ENCODE data around the gene RASGRP1. TPM values are rescaled to one million over a fixed set of nuclear protein-coding genes. Genes with fewer than 3 reads are reported as not detected.

Gene RASGRP1
- total RNA-seq, 1 experiment from 2014 or later = 0.51 TPM

GRCh38 chr15:38508647-38509046 lies 56.0 kb downstream of the RASGRP1 start:
- ATAC-seq (no peak), DNase-seq (ENCODE audit: low read depth, low spot score) (no peak)
- Histone ChIP-seq H3K36me3 (ENCODE audit: control insufficient read depth, insufficient read depth, low read length) (no peaks in the 10 kb centered on the region), H3K4me3 (ENCODE audit: low read depth in 2 of 2, low read length in 2 of 2) (no peak overlapping the region), H3K27ac (ENCODE audit: low read length) (no peak overlapping the region), H3K4me1 (ENCODE audit: control insufficient read depth, insufficient read depth, low read length) (no peaks in the 10 kb centered on the region), H3K27me3 (ENCODE audit: control insufficient read depth, insufficient read depth, low read length) (no peaks in the 10 kb centered on the region; the same call in none of the 2 replicates), H3K9me3 (ENCODE audit: control insufficient read depth, insufficient read depth, low read depth, low read length) (no peaks in the 10 kb centered on the region)
- intact Hi-C loops (cut with micrococcal nuclease; ENCODE audit: unreplicated experiment) = no loop called here
- ChIA-PET POLR2A (no interaction called here), CTCF (no interaction called here)
- TF ChIP-seq POLR2AphosphoS5 (IDR thresholded peaks at IDR 0.05; ENCODE audit: low read depth, low read length) = no peak
- TF ChIP-seq, protein P1, sequence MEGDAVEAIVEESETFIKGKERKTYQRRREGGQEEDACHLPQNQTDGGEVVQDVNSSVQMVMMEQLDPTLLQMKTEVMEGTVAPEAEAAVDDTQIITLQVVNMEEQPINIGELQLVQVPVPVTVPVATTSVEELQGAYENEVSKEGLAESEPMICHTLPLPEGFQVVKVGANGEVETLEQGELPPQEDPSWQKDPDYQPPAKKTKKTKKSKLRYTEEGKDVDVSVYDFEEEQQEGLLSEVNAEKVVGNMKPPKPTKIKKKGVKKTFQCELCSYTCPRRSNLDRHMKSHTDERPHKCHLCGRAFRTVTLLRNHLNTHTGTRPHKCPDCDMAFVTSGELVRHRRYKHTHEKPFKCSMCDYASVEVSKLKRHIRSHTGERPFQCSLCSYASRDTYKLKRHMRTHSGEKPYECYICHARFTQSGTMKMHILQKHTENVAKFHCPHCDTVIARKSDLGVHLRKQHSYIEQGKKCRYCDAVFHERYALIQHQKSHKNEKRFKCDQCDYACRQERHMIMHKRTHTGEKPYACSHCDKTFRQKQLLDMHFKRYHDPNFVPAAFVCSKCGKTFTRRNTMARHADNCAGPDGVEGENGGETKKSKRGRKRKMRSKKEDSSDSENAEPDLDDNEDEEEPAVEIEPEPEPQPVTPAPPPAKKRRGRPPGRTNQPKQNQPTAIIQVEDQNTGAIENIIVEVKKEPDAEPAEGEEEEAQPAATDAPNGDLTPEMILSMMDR (IDR thresholded peaks at IDR 0.05) = no peak
- BruUV-seq (replicated peaks) = no TSS peak
- in situ Hi-C loops (cut with HindIII; ENCODE audit: low pct_unique_long_range_greater_than_20kb, low sequenced_read_pairs) = no loop called here

- ATAC-seq = no peak
Measured at GRCh38 chr15:38507570-38507969, 57.0 kb downstream of the RASGRP1 start.

More at GRCh38 chr15:38507570-38507969, 57.0 kb downstream of the RASGRP1 start:
- intact Hi-C loops (cut with micrococcal nuclease; ENCODE audit: unreplicated experiment) (no loop called here), in situ Hi-C loops (cut with HindIII; ENCODE audit: low pct_unique_long_range_greater_than_20kb, low sequenced_read_pairs) (no loop called here)
- no TSS peak for BruUV-seq (replicated peaks)
- no peaks in the 10 kb centered on the region for H3K9me3 ChIP-seq (ENCODE audit: control insufficient read depth, insufficient read depth, low read depth, low read length)
- no peaks in the 10 kb centered on the region for H3K4me1 ChIP-seq (ENCODE audit: control insufficient read depth, insufficient read depth, low read length)
- POLR2A ChIA-PET = no interaction called here
- H3K4me3 ChIP-seq (ENCODE audit: low read depth in 2 of 2, low read length in 2 of 2) = no peak overlapping the region
- DNase-seq (ENCODE audit: low read depth, low spot score) = no peak
- H3K27ac ChIP-seq (ENCODE audit: low read length) = no peak overlapping the region
- CTCF ChIA-PET = interaction anchor here (0.6 to 0.9 kb wide), 2 partner anchors 193 to 512 kb away, joined by 3 read pairs; no protein-coding TSS in a partner anchor
- no peaks in the 10 kb centered on the region for H3K36me3 ChIP-seq (ENCODE audit: control insufficient read depth, insufficient read depth, low read length)
- no peaks in the 10 kb centered on the region; the same call in 1 of the 2 replicates for H3K27me3 ChIP-seq (ENCODE audit: control insufficient read depth, insufficient read depth, low read length)
- TF ChIP-seq POLR2AphosphoS5 (IDR thresholded peaks at IDR 0.05; ENCODE audit: low read depth, low read length) = no peak
- TF ChIP-seq REST (IDR thresholded peaks at IDR 0.05; ENCODE audit: insufficient read depth in 1 of 2, low read depth in 2 of 2, low read length in 1 of 2) = no peak
- TF ChIP-seq SIN3A (IDR thresholded peaks at IDR 0.05; ENCODE audit: borderline replicate concordance, insufficient read depth, low read depth, low read length) = no peak
- no peak for TF ChIP-seq TCF7L2 (IDR thresholded peaks at IDR 0.05; ENCODE audit: low read depth, low read length)
- TF ChIP-seq, protein P1 (IDR thresholded peaks at IDR 0.05) = no peak
